Endothelial cell of umbilical vein (primary cell): ENCODE measurements around the gene FNIP2. TPM values are rescaled to one million over a fixed set of nuclear protein-coding genes. Genes with fewer than 3 reads are reported as not detected.

Source experiments
- BruUV-seq: library from RNA; stranded (reverse); fragments of 400-500 nt; replicated peaks from 2 replicates; lab custom pipeline; 2021; lab: Mats Ljungman, UMichigan
- CTCF ChIA-PET: fragments of 300-600, 350-600 bp; sonication (Branson Sonifier 250); formaldehyde crosslinking; loops from one replicate; lab custom pipeline; 2021; ENCODE audit warnings: antibody characterized with exemption, inconsistent platforms; lab: Charles Lee
- POLR2A ChIA-PET: fragments of 300-600, 350-600 bp; sonication (Branson Sonifier 250); formaldehyde crosslinking; loops from one replicate; lab custom pipeline; 2021; ENCODE audit warnings: antibody characterized with exemption, inconsistent platforms; lab: Charles Lee
- DNase-seq: peaks from one replicate; pipeline ENCODE4 v3.0.0-alpha.2; 2011; ENCODE audit warnings: low read depth, low spot score
- FAIRE-seq: peaks from 2 replicates; lab custom pipeline; 2011; peaks lifted over from hg19 to GRCh38; lab: Jason Lieb, UNC
- H2AFZ ChIP-seq: 2 replicates; pipeline ENCODE4 v1.6.0; 2012; ENCODE audit warnings: low read depth, low read length, control low read depth, inconsistent platforms
- H3K27ac ChIP-seq: 2 replicates; pipeline ENCODE4 v1.5.1; 2011; ENCODE audit warnings: low read depth, mild to moderate bottlenecking, control low read depth, low read length, moderate library complexity; ENCODE audit not compliant: insufficient read depth
- H3K27me3 ChIP-seq, 2 experiments: 2 replicates each; pipeline versions ENCODE4 v1.6.0 to v1.6.1; 2011; ENCODE audit warnings: low read length in 2 of 2, mixed read lengths in 1 of 2; ENCODE audit not compliant: control insufficient read depth in 2 of 2, insufficient read depth in 2 of 2
- H3K36me3 ChIP-seq, 2 experiments: 2 replicates in 1 of 2; 3 replicates in 1 of 2; pipeline ENCODE4 v1.5.1; 2011; ENCODE audit warnings: low read length in 2 of 2, mild to moderate bottlenecking in 1 of 2, moderate library complexity in 1 of 2; ENCODE audit not compliant: control insufficient read depth in 2 of 2, insufficient read depth in 2 of 2; ENCODE audit errors: extremely low read depth in 1 of 2
- H3K4me1 ChIP-seq: 3 replicates; pipeline ENCODE4 v1.5.1; 2011; ENCODE audit warnings: mild to moderate bottlenecking, low read length; ENCODE audit not compliant: control insufficient read depth, insufficient read depth; ENCODE audit errors: extremely low read depth
- H3K4me2 ChIP-seq: 2 replicates; pipeline ENCODE4 v1.6.1; 2011; ENCODE audit warnings: low read length, control low read depth, mixed read lengths; ENCODE audit not compliant: insufficient read depth
- H3K4me3 ChIP-seq, 3 experiments: fragments of 200-600 bp in 1 of 3; sonication (generic), shearing (Covaris generic) in 1 of 3; replicated peaks in 1 of 3; 2 replicates each; pipeline ENCODE4 v1.5.1; 2011 to 2016; ENCODE audit warnings: control low read depth in 3 of 3, low read length in 3 of 3, mild to moderate bottlenecking in 2 of 3, inconsistent platforms in 1 of 3, low read depth in 1 of 3, moderate library complexity in 1 of 3; ENCODE audit not compliant: insufficient read depth in 1 of 3
- H3K79me2 ChIP-seq: 2 replicates; pipeline ENCODE4 v1.6.0; 2012; ENCODE audit warnings: low read length, inconsistent platforms; ENCODE audit not compliant: control insufficient read depth, insufficient read depth
- H3K9ac ChIP-seq: replicated peaks from 2 replicates; pipeline ENCODE3; 2011; ENCODE audit warnings: low read length, control low read depth; ENCODE audit not compliant: insufficient read depth; ENCODE audit errors: extremely low read depth
- H3K9me1 ChIP-seq: replicated peaks from 3 replicates; pipeline ENCODE4 v1.6.0; 2011; ENCODE audit warnings: mild to moderate bottlenecking, low read length; ENCODE audit not compliant: control insufficient read depth, insufficient read depth; ENCODE audit errors: extremely low read depth
- H3K9me3 ChIP-seq: replicated peaks from 2 replicates; pipeline ENCODE4 v1.5.1; 2012; ENCODE audit warnings: low read length, inconsistent platforms; ENCODE audit not compliant: control insufficient read depth, insufficient read depth
- H4K20me1 ChIP-seq: replicated peaks from 2 replicates; pipeline ENCODE3; 2011; ENCODE audit warnings: mild to moderate bottlenecking, low read length; ENCODE audit not compliant: control insufficient read depth, insufficient read depth; ENCODE audit errors: extremely low read depth
- EZH2 ChIP-seq: IDR thresholded peaks from 2 replicates; pipeline ENCODE4 v1.6.1; 2012; ENCODE audit warnings: borderline replicate concordance, low read depth, mild to moderate bottlenecking, moderate library complexity, low read length, inconsistent platforms; ENCODE audit not compliant: severe bottlenecking
- FOS ChIP-seq: IDR thresholded peaks from 2 replicates; pipeline ENCODE4 v1.6.1; 2011; ENCODE audit warnings: mild to moderate bottlenecking, low read length, moderate library complexity, borderline replicate concordance; ENCODE audit not compliant: insufficient read depth
- GATA2 ChIP-seq: IDR thresholded peaks from 2 replicates; pipeline ENCODE4 v1.7.0; 2011; ENCODE audit warnings: low read depth, mild to moderate bottlenecking, moderate library complexity, mixed read lengths, low read length; ENCODE audit not compliant: insufficient read length, insufficient read depth
- JUN ChIP-seq: IDR thresholded peaks from 2 replicates; pipeline ENCODE4 v1.6.1; 2011; ENCODE audit warnings: borderline replicate concordance, low read depth; ENCODE audit not compliant: insufficient read length, insufficient read depth
- MYC ChIP-seq: IDR thresholded peaks from one replicate; pipeline ENCODE4 v1.6.1; 2011; ENCODE audit warnings: mild to moderate bottlenecking, low read depth, low read length
- POLR2A ChIP-seq: IDR thresholded peaks from 2 replicates; pipeline ENCODE4 v1.6.1; 2012; ENCODE audit warnings: low read depth, mild to moderate bottlenecking, control low read depth, low read length
- POLR2AphosphoS5 ChIP-seq: IDR thresholded peaks from 2 replicates; pipeline ENCODE4 v1.6.1; 2012; ENCODE audit warnings: low read depth, mild to moderate bottlenecking, control low read depth, low read length, moderate library complexity; ENCODE audit not compliant: insufficient read depth
- dilution Hi-C: fragments of 300-500 bp; cut with MboI; formaldehyde crosslinking; loops from one replicate; pipeline ENCODE4 v1.15.0; 2019; ENCODE audit warnings: low sequenced_read_pairs; ENCODE audit not compliant: extremely low pct_ligation_motif_present
- intact Hi-C: fragments of 100-400 bp; cut with micrococcal nuclease; formaldehyde crosslinking; loops from one replicate; pipeline ENCODE4 v1.10.0; 2022
- polyA plus RNA-seq, 4 experiments: library from polyadenylated mRNA; depleted of rRNA in 3 of 4; stranded (reverse) in 3 of 4; unstranded in 1 of 4; fragments of >200 nt; gene quantifications; 2 replicates each; pipeline versions ENCODE4 v1.2.1 to v1.2.3, GENCODE V29; 2011 to 2012; ENCODE audit warnings: missing spikeins in 1 of 4
- total RNA-seq: library from RNA; stranded (reverse); gene quantifications from 2 replicates; pipeline ENCODE4 v1.2.3, GENCODE V29; 2021
- TF ChIP-seq, protein P1 (sequence below): IDR thresholded peaks from 2 replicates; pipeline ENCODE4 v1.6.1; 2011; ENCODE audit not compliant: insufficient read depth, insufficient read length
- TF ChIP-seq, protein P2 (sequence below), 2 donors: IDR thresholded peaks; 1 replicate in 1 of 2; 2 replicates in 1 of 2; pipeline ENCODE4 v1.5.1; 2011; ENCODE audit warnings: low read length in 2 of 2, mild to moderate bottlenecking in 2 of 2, moderate library complexity in 2 of 2, control low read depth in 1 of 2, inconsistent platforms in 1 of 2, low read depth in 1 of 2; ENCODE audit not compliant: insufficient read depth in 1 of 2; ENCODE audit errors: extremely low read depth in 1 of 2

FNIP2 gene
- total and polyA plus RNA-seq, 2 donors (not counting 3 experiments of a cell fraction or from before 2014, with no cell fraction given): 4.5 to 14.4 TPM

DNA sequence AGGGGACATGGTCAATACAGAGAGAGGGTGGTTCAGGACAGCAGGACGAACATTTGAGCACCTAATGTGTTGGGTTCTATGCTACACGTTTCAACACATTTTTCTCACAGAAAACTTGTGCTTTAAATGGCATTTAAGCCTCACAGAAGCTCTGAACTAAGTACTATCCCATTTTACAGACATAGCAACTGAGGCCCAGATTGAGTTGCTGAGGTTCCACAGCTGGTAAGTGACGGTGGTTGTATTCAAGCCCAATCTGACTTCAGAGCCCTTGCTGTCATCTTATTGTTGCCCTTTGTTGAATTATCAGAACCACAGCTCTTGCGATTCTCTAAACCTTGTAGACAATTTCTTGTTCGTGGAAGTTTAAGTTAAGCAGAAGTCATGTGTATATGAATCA lies 116.7 kb downstream of the FNIP2 start:
- CTCF ChIA-PET: interaction anchor here (1.0 kb wide), 1 partner anchor 186 kb away, joined by 3 read pairs; no protein-coding TSS in a partner anchor
- FAIRE-seq: no peak

More for the DNA sequence above, 116.7 kb downstream of the FNIP2 start:
- no peak for DNase-seq
- no peak overlapping the region for H3K4me2 ChIP-seq
- TF ChIP-seq, protein P1, sequence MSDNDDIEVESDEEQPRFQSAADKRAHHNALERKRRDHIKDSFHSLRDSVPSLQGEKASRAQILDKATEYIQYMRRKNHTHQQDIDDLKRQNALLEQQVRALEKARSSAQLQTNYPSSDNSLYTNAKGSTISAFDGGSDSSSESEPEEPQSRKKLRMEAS: no peak
- TF ChIP-seq, protein P2, sequence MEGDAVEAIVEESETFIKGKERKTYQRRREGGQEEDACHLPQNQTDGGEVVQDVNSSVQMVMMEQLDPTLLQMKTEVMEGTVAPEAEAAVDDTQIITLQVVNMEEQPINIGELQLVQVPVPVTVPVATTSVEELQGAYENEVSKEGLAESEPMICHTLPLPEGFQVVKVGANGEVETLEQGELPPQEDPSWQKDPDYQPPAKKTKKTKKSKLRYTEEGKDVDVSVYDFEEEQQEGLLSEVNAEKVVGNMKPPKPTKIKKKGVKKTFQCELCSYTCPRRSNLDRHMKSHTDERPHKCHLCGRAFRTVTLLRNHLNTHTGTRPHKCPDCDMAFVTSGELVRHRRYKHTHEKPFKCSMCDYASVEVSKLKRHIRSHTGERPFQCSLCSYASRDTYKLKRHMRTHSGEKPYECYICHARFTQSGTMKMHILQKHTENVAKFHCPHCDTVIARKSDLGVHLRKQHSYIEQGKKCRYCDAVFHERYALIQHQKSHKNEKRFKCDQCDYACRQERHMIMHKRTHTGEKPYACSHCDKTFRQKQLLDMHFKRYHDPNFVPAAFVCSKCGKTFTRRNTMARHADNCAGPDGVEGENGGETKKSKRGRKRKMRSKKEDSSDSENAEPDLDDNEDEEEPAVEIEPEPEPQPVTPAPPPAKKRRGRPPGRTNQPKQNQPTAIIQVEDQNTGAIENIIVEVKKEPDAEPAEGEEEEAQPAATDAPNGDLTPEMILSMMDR (IDR thresholded peaks at IDR 0.05; ENCODE audit: extremely low read depth in 1 of 2, insufficient read depth in 1 of 2, low read depth in 1 of 2, low read length in 2 of 2): no peak
- TF ChIP-seq MYC (no peak), GATA2 (no peak), POLR2A (no peak), POLR2AphosphoS5 (no peak), JUN (no peak), EZH2 (no peak), FOS (no peak)
- H3K27me3 ChIP-seq: no peaks in the 10 kb centered on the region
- H3K79me2 ChIP-seq: no peaks in the 10 kb centered on the region
- no peaks in the 10 kb centered on the region for H3K4me1 ChIP-seq
- H3K9me1 ChIP-seq: peaks cover 3% of the 10 kb centered on the region
- H2AFZ ChIP-seq: no peak overlapping the region
- H3K9me3 ChIP-seq: no peaks in the 10 kb centered on the region
- no peaks in the 10 kb centered on the region for H4K20me1 ChIP-seq
- H3K27ac ChIP-seq: no peak overlapping the region
- intact Hi-C loops: no loop called here
- no peak overlapping the region for H3K9ac ChIP-seq
- H3K4me3 ChIP-seq: no peak overlapping the region
- no TSS peak for BruUV-seq
- POLR2A ChIA-PET: no interaction called here
- dilution Hi-C loops: no loop called here
- H3K36me3 ChIP-seq: no peaks in the 10 kb centered on the region
